A549 (cell line): Measurements from ENCODE around the gene CRYBB1. TPM values are rescaled to one million over a fixed set of nuclear protein-coding genes. Genes with fewer than 3 reads are reported as not detected.

Experiments used
- ATAC-seq, 2 experiments: fragments of 200-7000 bp in 1 of 2; fragments of >200 bp in 1 of 2; cut with Nextera tagmentation in 1 of 2; cut with Tn5 transposase in 1 of 2; 3 replicates each; pipeline versions ENCODE4 v1.8.0 to v1.9.1; 2018 to 2020; ENCODE audit warnings: mild to moderate bottlenecking in 1 of 2, moderate library complexity in 1 of 2
- CTCF ChIA-PET: fragments of 300-600 bp; sonication (Branson Sonifier 250); formaldehyde crosslinking; extraction: SDS; loops from one replicate; lab custom pipeline; 2021; ENCODE audit warnings: antibody characterized with exemption, inconsistent platforms; lab: Yijun Ruan, JAX
- POLR2A ChIA-PET: fragments of 350-600 bp; formaldehyde crosslinking; extraction: SDS; loops from one replicate; lab custom pipeline; 2021; ENCODE audit warnings: antibody characterized with exemption, inconsistent platforms; lab: Yijun Ruan, JAX
- DNase-seq, 2 experiments: peaks; one replicate each; pipeline versions ENCODE4 v3.0.0 to v3.0.0-alpha.2; 2011 to 2016; ENCODE audit warnings: low read depth in 1 of 2, low spot score in 1 of 2
- FAIRE-seq: peaks from 2 replicates; lab custom pipeline; 2011; peaks lifted over from hg19 to GRCh38; lab: Jason Lieb, UNC
- H3K27ac ChIP-seq, 2 experiments: fragments of >200 bp; sonication (Bioruptor Twin); formaldehyde crosslinking; 3 replicates each; pipeline ENCODE4 v1.5.1; 2016 to 2017
- H3K4me1 ChIP-seq: fragments of >200 bp; sonication (Bioruptor Twin); formaldehyde crosslinking; 3 replicates; pipeline ENCODE4 v1.6.1; 2016
- H3K4me2 ChIP-seq: fragments of >200 bp; sonication (Bioruptor Twin); formaldehyde crosslinking; 3 replicates; pipeline ENCODE4 v1.6.1; 2016
- H3K4me3 ChIP-seq: fragments of >200 bp; sonication (Bioruptor Twin); formaldehyde crosslinking; 3 replicates; pipeline ENCODE4 v1.5.1; 2016
- H3K9me3 ChIP-seq: fragments of >200 bp; sonication (Bioruptor Twin); formaldehyde crosslinking; 3 replicates; pipeline ENCODE4 v1.6.1; 2016
- BHLHE40 ChIP-seq: IDR thresholded peaks from 2 replicates; pipeline ENCODE4 v1.6.1; 2012; ENCODE audit warnings: low read depth, low read length, inconsistent platforms
- CBX2 ChIP-seq: fragments of 200-600 bp; sonication (generic); IDR thresholded peaks from 2 replicates; pipeline ENCODE4 v1.6.1; 2016; ENCODE audit warnings: low read depth, mild to moderate bottlenecking, borderline replicate concordance
- CEBPB ChIP-seq, 2 experiments: fragments of >200 bp in 1 of 2; sonication (Bioruptor Twin) in 1 of 2; formaldehyde crosslinking in 1 of 2; IDR thresholded peaks; 2 replicates each; pipeline ENCODE4 v1.6.1; 2012 to 2016
- CHD2 ChIP-seq: fragments of 150-350 bp; IDR thresholded peaks from 2 replicates; pipeline ENCODE4 v1.6.1; 2014; ENCODE audit warnings: low read length; ENCODE audit not compliant: partially characterized antibody
- ESRRA ChIP-seq: fragments of 150-350 bp; IDR thresholded peaks from 2 replicates; pipeline ENCODE4 v1.6.1; 2014; ENCODE audit warnings: mild to moderate bottlenecking, low read length, borderline replicate concordance
- FOSB ChIP-seq: fragments of 250-450 bp; sonication (Bioruptor Pico); IDR thresholded peaks from 2 replicates; pipeline ENCODE4 v1.5.0; 2020; ENCODE audit warnings: mild to moderate bottlenecking, moderate library complexity
- FOXS1 ChIP-seq: fragments of 250-450 bp; sonication (Bioruptor Pico); IDR thresholded peaks from 2 replicates; pipeline ENCODE4 v1.5.0; 2020; ENCODE audit warnings: mild to moderate bottlenecking, moderate library complexity
- GATA3 ChIP-seq: IDR thresholded peaks from 2 replicates; pipeline ENCODE4 v1.6.1; 2012; ENCODE audit warnings: borderline replicate concordance
- HMGXB4 ChIP-seq: fragments of 250-450 bp; sonication (Bioruptor Pico); IDR thresholded peaks from 2 replicates; pipeline ENCODE4 v1.5.0; 2021; ENCODE audit warnings: mild to moderate bottlenecking, moderate library complexity, borderline replicate concordance
- HOXB13 ChIP-seq: fragments of 250-450 bp; sonication (Bioruptor Pico); IDR thresholded peaks from 2 replicates; pipeline ENCODE4 v1.5.0; 2020; ENCODE audit warnings: low read depth, mild to moderate bottlenecking, moderate library complexity
- KDM5A ChIP-seq: fragments of 200-600 bp; sonication (generic); IDR thresholded peaks from 2 replicates; pipeline ENCODE4 v1.6.1; 2016; ENCODE audit warnings: antibody characterized with exemption, mild to moderate bottlenecking
- MAX ChIP-seq: IDR thresholded peaks from 2 replicates; pipeline ENCODE4 v1.6.1; 2012
- NR3C1 ChIP-seq: fragments of >200 bp; sonication (Bioruptor Twin); formaldehyde crosslinking; IDR thresholded peaks from 3 replicates; pipeline ENCODE4 v1.6.1; 2017
- PBX3 ChIP-seq: IDR thresholded peaks from 2 replicates; pipeline ENCODE4 v1.6.1; 2012
- RARB ChIP-seq: fragments of 250-450 bp; sonication (Bioruptor Pico); IDR thresholded peaks from 2 replicates; pipeline ENCODE4 v1.8.0; 2021; ENCODE audit warnings: mild to moderate bottlenecking, moderate library complexity
- RCOR1 ChIP-seq: fragments of 150-350 bp; IDR thresholded peaks from 2 replicates; pipeline ENCODE4 v1.6.1; 2014; ENCODE audit warnings: antibody characterized with exemption, low read length, low read depth
- REST ChIP-seq: fragments of 200-600 bp; sonication (generic); IDR thresholded peaks from 2 replicates; pipeline ENCODE4 v1.6.1; 2016; ENCODE audit warnings: antibody characterized with exemption, mild to moderate bottlenecking, moderate library complexity
- RNF2 ChIP-seq: fragments of 200-600 bp; sonication (generic); IDR thresholded peaks from 2 replicates; pipeline ENCODE4 v1.6.1; 2016; ENCODE audit warnings: low read depth, mild to moderate bottlenecking, antibody characterized with exemption, moderate library complexity, borderline replicate concordance
- TP53 ChIP-seq: fragments of 250-450 bp; sonication (Bioruptor Pico); IDR thresholded peaks from 2 replicates; pipeline ENCODE4 v1.5.0; 2021; ENCODE audit warnings: mild to moderate bottlenecking, moderate library complexity
- ZNF302 ChIP-seq: fragments of 250-450 bp; sonication (Bioruptor Pico); IDR thresholded peaks from 2 replicates; pipeline ENCODE4 v1.9.0; 2021; ENCODE audit warnings: inconsistent platforms, mild to moderate bottlenecking, moderate library complexity
- ZSCAN20 ChIP-seq: fragments of 250-450 bp; sonication (Bioruptor Pico); IDR thresholded peaks from 2 replicates; pipeline ENCODE4 v1.8.0; 2022; ENCODE audit warnings: mild to moderate bottlenecking, moderate library complexity
- WGBS: methylation state at CpG from one replicate; pipeline ENCODE4 v1.1.6; 2017; ENCODE audit errors: missing lambda C conversion rate; 5-methylcytosine and 5-hydroxymethylcytosine counted together
- polyA plus RNA-seq, 4 experiments: library from polyadenylated mRNA; depleted of rRNA in 3 of 4; stranded (reverse); fragments of >200 nt; fragmentation: RNase III in 1 of 4; extraction: RNeasy Plus Mini Kit Qiagen cat#74134 plus additional on column Dnase treatment in 1 of 4; gene quantifications; 2 replicates in 3 of 4; 3 replicates in 1 of 4; pipeline ENCODE4 v1.2.3, GENCODE V29; 2011 to 2017

CRYBB1 gene
- polyA plus RNA-seq, 2 of the 4 experiments (the other 2 are of a cell fraction) = not detected

- no peak for TF ChIP-seq REST
- no peak for TF ChIP-seq ZSCAN20 (CRISPR knock-in tag)
- no peak for TF ChIP-seq MAX
- TF ChIP-seq FOXS1 (CRISPR knock-in tag) = no peak
- TF ChIP-seq, all 56 proteins: peak for 0
Observed at GRCh38 chr22:26651815-26652214, 34.0 kb upstream of the CRYBB1 start (continued).

GRCh38 chr22:26650722-26651421 is 33.0 kb upstream of the CRYBB1 start:
- 41% methylated on average over 6 of the region's 6 CpGs for WGBS
- H3K4me3 ChIP-seq = no peak overlapping the region
- no peak for ATAC-seq
- no peak for FAIRE-seq
- CTCF ChIA-PET = interaction anchor here (1.2 to 3.2 kb wide), 2 partner anchors 28 to 147 kb away, joined by 3 to 8 read pairs; no protein-coding TSS in a partner anchor
- no peak overlapping the region for H3K27ac ChIP-seq
- POLR2A ChIA-PET = no interaction called here
- H3K4me2 ChIP-seq = no peak overlapping the region
- H3K9me3 ChIP-seq = no peaks in the 10 kb centered on the region
- no peak for DNase-seq
- no peaks in the 10 kb centered on the region for H3K4me1 ChIP-seq
- TF ChIP-seq KDM5A (no peak), ESRRA (no peak), HOXB13 (CRISPR knock-in tag) (no peak), CEBPB (IDR thresholded peaks at IDR 0.05) (no peak), BHLHE40 (no peak), TP53 (CRISPR knock-in tag) (no peak), NR3C1 (no peak)

- no peak overlapping the region for H3K27ac ChIP-seq
Observed at GRCh38 chr22:26648528-26649388, 30.9 kb upstream of the CRYBB1 start.

More at GRCh38 chr22:26648528-26649388, 30.9 kb upstream of the CRYBB1 start:
- Histone ChIP-seq H3K4me2 (no peak overlapping the region), H3K9me3 (no peaks in the 10 kb centered on the region), H3K4me1 (peaks cover 5% of the 10 kb centered on the region; the same call in 1 of the 3 replicates), H3K4me3 (no peak overlapping the region)
- ATAC-seq (no peak), DNase-seq (no peak), FAIRE-seq (no peak)
- TF ChIP-seq PBX3 (no peak), RARB (CRISPR knock-in tag) (no peak), HOXB13 (CRISPR knock-in tag) (no peak), KDM5A (no peak), RNF2 (no peak), ZNF302 (no peak), HMGXB4 (CRISPR knock-in tag) (no peak), CBX2 (no peak), CHD2 (no peak), GATA3 (no peak), FOSB (CRISPR knock-in tag) (no peak), ZSCAN20 (CRISPR knock-in tag) (no peak), RCOR1 (no peak)
- ChIA-PET POLR2A (no interaction called here), CTCF (interaction anchor here (3.2 kb wide), 1 partner anchor 145 kb away, joined by 8 read pairs; no protein-coding TSS in a partner anchor)
- 83% methylated on average over 6 of the region's 6 CpGs for WGBS
